Measurements from ENCODE around the gene SCAP.

Gene SCAP

GRCh38 chr3:47476330-47476626, 537 bp upstream of the SCAP start:
- no peak for TF ChIP-seq CTCF (IDR thresholded peaks at IDR 0.05)

GRCh38 chr3:47475029-47475569, 642 bp downstream of the SCAP start:
- no peak for TF ChIP-seq CTCF (IDR thresholded peaks at IDR 0.05)

GRCh38 chr3:47473391-47473790, 2.4 kb downstream of the SCAP start:
- TF ChIP-seq CTCF (IDR thresholded peaks at IDR 0.05) = no peak

- TF ChIP-seq CTCF (IDR thresholded peaks at IDR 0.05) = no peak
These were observed 6.1 kb downstream of the SCAP start for GRCh38 chr3:47469616-47470015.

- no peak for TF ChIP-seq CTCF (IDR thresholded peaks at IDR 0.05)
These were observed 11.2 kb downstream of the SCAP start for GRCh38 chr3:47464588-47464987.

- no peak for TF ChIP-seq CTCF (IDR thresholded peaks at IDR 0.05)
These were observed 18.8 kb downstream of the SCAP start for GRCh38 chr3:47456984-47457383.

- no peak for TF ChIP-seq CTCF (IDR thresholded peaks at IDR 0.05)
These were observed 19.8 kb downstream of the SCAP start for GRCh38 chr3:47455806-47456452.

Data from LNCAP (cell line).